ENCODE data around the gene LYL1. TPM values are rescaled to one million over a fixed set of nuclear protein-coding genes. Genes with fewer than 3 reads are reported as not detected.

LYL1 gene
- total and polyA plus RNA-seq, 2 of the 4 experiments (the other 2 are of a cell fraction), result 0.36 to 0.39 TPM

GRCh38 chr19:13104360-13104847, 1.7 kb upstream of the LYL1 start:
- Histone ChIP-seq H3K18ac (ENCODE audit: low read depth, low read length) (no peak overlapping the region), H4K8ac (ENCODE audit: low read depth in 2 of 2, low read length in 2 of 2) (no peak overlapping the region), H2BK5ac (ENCODE audit: low read depth, low read length, poor library complexity, severe bottlenecking) (no peak overlapping the region), H3K56ac (ENCODE audit: extremely low read depth, insufficient read depth, low read length) (no peak overlapping the region), H2BK20ac (ENCODE audit: low read depth, low read length) (no peak overlapping the region), H4K20me1 (ENCODE audit: insufficient read depth, low read length) (no peaks in the 10 kb centered on the region; the same call in 1 of the 2 replicates), H3K4ac (ENCODE audit: low read depth, low read length) (no peak overlapping the region), H2AFZ (replicated peaks; ENCODE audit: low read length, poor library complexity) (peak overlapping the region; percentile 70), H3K36me3 (ENCODE audit: control insufficient read depth, insufficient read depth, low read length) (peaks cover 20% of the 10 kb centered on the region), H4K5ac (ENCODE audit: low read depth, low read length) (no peak overlapping the region), H2AK9ac (replicated peaks; ENCODE audit: low read depth, low read length, poor library complexity) (no peak overlapping the region), H3K23ac (ENCODE audit: low read depth, low read length) (no peak overlapping the region), H3K4me2 (ENCODE audit: low read depth, low read length) (no peak overlapping the region), H3K27ac (ENCODE audit: insufficient read depth, low read length) (no peak overlapping the region), H3K79me1 (ENCODE audit: low read depth in 1 of 2, low read length in 2 of 2) (peaks cover 0 to 17% of the 10 kb centered on the region in 2 experiments; a peak in 1 of 4 replicates), H2AK5ac (ENCODE audit: low read depth, low read length) (no peak overlapping the region), H3K9ac (ENCODE audit: low read depth, low read length) (no peak overlapping the region), H3K9me3 (ENCODE audit: control insufficient read depth, insufficient read depth, low read length) (no peaks in the 10 kb centered on the region), H2BK15ac (ENCODE audit: low read depth, low read length) (no peak overlapping the region), H3K4me1 (ENCODE audit: control insufficient read depth, insufficient read depth, low read length) (peaks cover 10% of the 10 kb centered on the region), H2BK120ac (ENCODE audit: low read depth, low read length) (no peak overlapping the region), H4K91ac (ENCODE audit: insufficient read depth, low read depth, low read length) (no peak overlapping the region), H3K4me3 (ENCODE audit: insufficient read depth, low read depth, low read length) (no peak overlapping the region), H3K27me3 (ENCODE audit: control insufficient read depth, insufficient read depth, low read length) (no peaks in the 10 kb centered on the region), H3K14ac (replicated peaks; ENCODE audit: low read depth, low read length) (no peak overlapping the region), H3K9me1 (ENCODE audit: insufficient read depth, low read length) (0 out of 2 replicates have a peak, but pooled peaks cover 4% of the 10 kb centered on the region)
- BruUV-seq (replicated peaks), result no TSS peak
- in situ Hi-C loops (cut with MboI; ENCODE audit: low sequenced_read_pairs), result no loop called here
- WGBS, 2 experiments (ENCODE audit: extremely low coverage in 2 of 2, insufficient read length in 1 of 2), result 96% methylated on average over 8 of the region's 33 CpGs; no CpG with 5 or more reads in 1 of the 2 experiments
- intact Hi-C loops (cut with micrococcal nuclease), result no loop called here
- 0 out of 2 replicates have a peak, but pooled peaks have one; percentile 28 for TF ChIP-seq RAD21 (IDR thresholded peaks at IDR 0.05; ENCODE audit: low read length)
- peak; percentile 65 for TF ChIP-seq MAZ (IDR thresholded peaks at IDR 0.05; ENCODE audit: borderline replicate concordance, low read depth, low read length)
- TF ChIP-seq MAFK (IDR thresholded peaks at IDR 0.05; ENCODE audit: low read depth, low read length), result no peak
- peak; percentile 43 for TF ChIP-seq CTCF (conservative IDR thresholded peaks at IDR 0.05; ENCODE audit: low read depth, low read length)
- no peak for TF ChIP-seq CHD1 (IDR thresholded peaks at IDR 0.05; ENCODE audit: low read depth, low read length)
- peak; percentile 39 for TF ChIP-seq SMC3 (IDR thresholded peaks at IDR 0.05; ENCODE audit: low read depth, low read length)
- TF ChIP-seq USF2 (IDR thresholded peaks at IDR 0.05; ENCODE audit: low read depth, low read length), result no peak
- POLR2A ChIA-PET (ENCODE audit: unreplicated experiment), result no interaction called here
- DNase-seq (no peak), ATAC-seq (ENCODE audit: low read depth) (peak; percentile 31)
- dilution Hi-C loops (cut with HindIII; ENCODE audit: low sequenced_read_pairs, unreplicated experiment), result no loop called here
- CTCF ChIA-PET, result interaction anchor here (0.9 kb wide), 1 partner anchor 10 kb away, joined by 3 read pairs; no protein-coding TSS in a partner anchor
